Epithelial cell of proximal tubule (primary cell): ENCODE data around the gene NANOS2. TPM values are rescaled to one million over a fixed set of nuclear protein-coding genes. Genes with fewer than 3 reads are reported as not detected.
A peak's percentile ranks its signal among the peaks of the same experiment; 100 is the strongest.

ENCODE experiments used
- DNase-seq: peaks from one replicate; pipeline ENCODE4 v3.0.0-alpha.2; 2011; ENCODE audit warnings: low read depth
- H3K4me3 ChIP-seq: 2 replicates; pipeline ENCODE4 v1.5.1; 2011; ENCODE audit warnings: low read depth, mild to moderate bottlenecking, low read length
- CTCF ChIP-seq: conservative IDR thresholded peaks from 2 replicates; pipeline ENCODE4 v1.5.1; 2012; ENCODE audit warnings: low read depth, mild to moderate bottlenecking, low read length
- total RNA-seq: library from RNA; depleted of rRNA; stranded (reverse); fragments of >200 nt; gene quantifications from 2 replicates; pipeline ENCODE4 v1.2.3, GENCODE V29; 2015

NANOS2 gene
- total RNA-seq, 1 donor from 2014 or later: not detected

- H3K4me3 ChIP-seq: peak overlapping the region; percentile 72
- DNase-seq: no peak
- TF ChIP-seq CTCF: no peak
Measured at GRCh38 chr19:45881909-45882528, 32.6 kb downstream of the NANOS2 start.

GRCh38 chr19:45881082-45881908 lies 33.3 kb downstream of the NANOS2 start:
- H3K4me3 ChIP-seq: no peak overlapping the region
- no peak for TF ChIP-seq CTCF
- DNase-seq: no peak

GRCh38 chr19:45879971-45880370 lies 34.6 kb downstream of the NANOS2 start:
- no peak for DNase-seq
- TF ChIP-seq CTCF: no peak
- no peak overlapping the region for H3K4me3 ChIP-seq

GRCh38 chr19:45879055-45879454 lies 35.5 kb downstream of the NANOS2 start:
- H3K4me3 ChIP-seq: no peak overlapping the region
- DNase-seq: no peak
- TF ChIP-seq CTCF: no peak

GRCh38 chr19:45878043-45878794 lies 36.4 kb downstream of the NANOS2 start:
- no peak for DNase-seq
- no peak overlapping the region for H3K4me3 ChIP-seq
- TF ChIP-seq CTCF: no peak

GRCh38 chr19:45876411-45877197 lies 38.0 kb downstream of the NANOS2 start:
- no peak overlapping the region for H3K4me3 ChIP-seq
- no peak for DNase-seq
- no peak for TF ChIP-seq CTCF
